Measurements from ENCODE around the gene AIG1.

- TF ChIP-seq CTCF (IDR thresholded peaks at IDR 0.05): no peak
- no peak for TF ChIP-seq POLR2A (IDR thresholded peaks at IDR 0.05)
- TF ChIP-seq POLR2AphosphoS5 (IDR thresholded peaks at IDR 0.05): no peak
Measured at GRCh38 chr6:143205131-143205535, 144.4 kb downstream of the AIG1 start.
